Uterus (tissue), 4 donors: ENCODE measurements around the gene PEAK1. TPM values are rescaled to one million over a fixed set of nuclear protein-coding genes. Genes with fewer than 3 reads are reported as not detected.

Source experiments
- DNase-seq, 2 donors: peaks; one replicate each; pipeline ENCODE4 v3.0.0-alpha.2; 2019 to 2020
- H3K27ac ChIP-seq, 2 donors: fragments of 200-600 bp; sonication (generic); 1 replicate in 1 of 2; 2 replicates in 1 of 2; pipeline ENCODE4 v1.5.1; 2016 to 2018
- H3K27me3 ChIP-seq, 2 donors: fragments of 200-600 bp; sonication (generic); one replicate each; pipeline ENCODE4 v1.5.1; 2018 to 2019; ENCODE audit warnings: control low read depth in 1 of 2
- H3K36me3 ChIP-seq, 2 donors: fragments of 200-600 bp; sonication (generic); one replicate each; pipeline ENCODE4 v1.5.1; 2019; ENCODE audit warnings: control low read depth in 1 of 2
- H3K4me1 ChIP-seq, 2 donors: fragments of 200-600 bp; sonication (generic); one replicate each; pipeline ENCODE4 v1.5.1; 2018 to 2019; ENCODE audit warnings: control low read depth in 1 of 2
- H3K4me3 ChIP-seq, 2 donors: fragments of 200-600 bp; sonication (generic); 1 replicate in 1 of 2; 2 replicates in 1 of 2; pipeline ENCODE4 v1.5.1; 2018 to 2019; ENCODE audit warnings: mild to moderate bottlenecking in 1 of 2
- H3K9me3 ChIP-seq, 2 donors: fragments of 200-600 bp; sonication (generic); one replicate each; pipeline ENCODE4 v1.5.1; 2019; ENCODE audit warnings: control low read depth in 1 of 2
- POLR2A ChIP-seq, 2 donors: fragments of 450-650 bp; IDR thresholded peaks; one replicate each; pipeline ENCODE4 v1.6.1; 2016; ENCODE audit warnings: antibody characterized with exemption in 2 of 2, mild to moderate bottlenecking in 1 of 2, moderate library complexity in 1 of 2
- intact Hi-C: fragments of 100-400 bp; cut with DNase I; formaldehyde crosslinking; loops from one replicate; pipeline ENCODE4 v1.15.1; 2023; ENCODE audit warnings: low total_unique reads
- total RNA-seq, 4 donors: library from RNA; depleted of rRNA in 3 of 4; stranded (reverse); fragments of >200 nt in 3 of 4; gene quantifications; one replicate each; pipeline versions ENCODE4 v1.1.0 to v1.2.4, GENCODE V29; 2014 to 2023
- TF ChIP-seq, protein P1 (sequence below), 4 experiments: fragments of 200-600 bp in 2 of 4; fragments of 450-650 bp in 2 of 4; sonication (generic) in 2 of 4; IDR thresholded peaks; one replicate each; pipeline ENCODE4 v1.5.1; 2016 to 2019; ENCODE audit warnings: antibody characterized with exemption in 4 of 4, mild to moderate bottlenecking in 2 of 4, moderate library complexity in 1 of 4
- donor health status: DM: yes; HTN: yes; CAD: no.

Gene PEAK1
- total RNA-seq, 4 donors from 2014 or later, result 14.4 to 87.3 (median 43.5) TPM

GRCh38 chr15:77296773-77297337 lies 123.0 kb downstream of the PEAK1 start:
- intact Hi-C loops, result no loop called here
- H3K27ac ChIP-seq, result no peak overlapping the region
- no peak for TF ChIP-seq POLR2A (IDR thresholded peaks at IDR 0.05)
- TF ChIP-seq, protein P1, sequence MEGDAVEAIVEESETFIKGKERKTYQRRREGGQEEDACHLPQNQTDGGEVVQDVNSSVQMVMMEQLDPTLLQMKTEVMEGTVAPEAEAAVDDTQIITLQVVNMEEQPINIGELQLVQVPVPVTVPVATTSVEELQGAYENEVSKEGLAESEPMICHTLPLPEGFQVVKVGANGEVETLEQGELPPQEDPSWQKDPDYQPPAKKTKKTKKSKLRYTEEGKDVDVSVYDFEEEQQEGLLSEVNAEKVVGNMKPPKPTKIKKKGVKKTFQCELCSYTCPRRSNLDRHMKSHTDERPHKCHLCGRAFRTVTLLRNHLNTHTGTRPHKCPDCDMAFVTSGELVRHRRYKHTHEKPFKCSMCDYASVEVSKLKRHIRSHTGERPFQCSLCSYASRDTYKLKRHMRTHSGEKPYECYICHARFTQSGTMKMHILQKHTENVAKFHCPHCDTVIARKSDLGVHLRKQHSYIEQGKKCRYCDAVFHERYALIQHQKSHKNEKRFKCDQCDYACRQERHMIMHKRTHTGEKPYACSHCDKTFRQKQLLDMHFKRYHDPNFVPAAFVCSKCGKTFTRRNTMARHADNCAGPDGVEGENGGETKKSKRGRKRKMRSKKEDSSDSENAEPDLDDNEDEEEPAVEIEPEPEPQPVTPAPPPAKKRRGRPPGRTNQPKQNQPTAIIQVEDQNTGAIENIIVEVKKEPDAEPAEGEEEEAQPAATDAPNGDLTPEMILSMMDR (IDR thresholded peaks at IDR 0.05), result no peak
- H3K36me3 ChIP-seq, result no peaks in the 10 kb centered on the region
- no peaks in the 10 kb centered on the region for H3K4me1 ChIP-seq
- no peaks in the 10 kb centered on the region for H3K27me3 ChIP-seq
- H3K4me3 ChIP-seq, result no peak overlapping the region
- DNase-seq, result no peak
- no peaks in the 10 kb centered on the region for H3K9me3 ChIP-seq

DNA sequence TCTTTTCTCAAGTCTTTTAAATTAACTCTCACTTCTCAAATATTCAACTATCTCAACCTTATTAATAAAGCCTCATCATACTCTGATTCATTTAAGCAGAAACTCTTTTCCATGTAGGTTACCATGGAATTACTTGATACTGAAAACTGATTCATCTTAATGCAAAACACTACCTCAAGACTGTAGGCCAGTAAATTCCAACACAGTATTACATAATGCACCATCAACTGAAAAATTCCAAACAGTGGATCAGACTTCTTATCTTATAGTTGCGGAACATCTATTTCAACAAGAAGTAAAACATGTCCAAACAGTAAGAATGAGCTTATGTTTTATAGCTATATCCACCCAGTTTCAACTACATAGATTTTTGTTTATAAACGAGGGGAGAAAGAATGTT lies 124.5 kb downstream of the PEAK1 start:
- intact Hi-C loops, result no loop called here
- Histone ChIP-seq H3K4me1 (no peaks in the 10 kb centered on the region), H3K4me3 (no peak overlapping the region), H3K27me3 (no peaks in the 10 kb centered on the region), H3K27ac (no peak overlapping the region), H3K36me3 (no peaks in the 10 kb centered on the region), H3K9me3 (no peaks in the 10 kb centered on the region)
- DNase-seq, result no peak
- TF ChIP-seq, protein P1 (IDR thresholded peaks at IDR 0.05), result no peak
- no peak for TF ChIP-seq POLR2A (IDR thresholded peaks at IDR 0.05)

GRCh38 chr15:77292969-77293558 lies 126.8 kb downstream of the PEAK1 start:
- no peak for DNase-seq
- Histone ChIP-seq H3K27ac (no peak overlapping the region), H3K36me3 (no peaks in the 10 kb centered on the region), H3K9me3 (no peaks in the 10 kb centered on the region), H3K4me1 (no peaks in the 10 kb centered on the region), H3K4me3 (no peak overlapping the region), H3K27me3 (no peaks in the 10 kb centered on the region)
- no peak for TF ChIP-seq POLR2A (IDR thresholded peaks at IDR 0.05)
- TF ChIP-seq, protein P1 (IDR thresholded peaks at IDR 0.05), result no peak
- intact Hi-C loops, result no loop called here

GRCh38 chr15:77291107-77291506 lies 128.8 kb downstream of the PEAK1 start:
- no peak overlapping the region for H3K27ac ChIP-seq
- H3K4me1 ChIP-seq, result no peaks in the 10 kb centered on the region
- H3K4me3 ChIP-seq, result no peak overlapping the region
- H3K27me3 ChIP-seq, result no peaks in the 10 kb centered on the region
- no peaks in the 10 kb centered on the region for H3K9me3 ChIP-seq
- no peak for DNase-seq
- no peaks in the 10 kb centered on the region for H3K36me3 ChIP-seq
- TF ChIP-seq POLR2A (IDR thresholded peaks at IDR 0.05), result no peak
- intact Hi-C loops, result no loop called here

DNA sequence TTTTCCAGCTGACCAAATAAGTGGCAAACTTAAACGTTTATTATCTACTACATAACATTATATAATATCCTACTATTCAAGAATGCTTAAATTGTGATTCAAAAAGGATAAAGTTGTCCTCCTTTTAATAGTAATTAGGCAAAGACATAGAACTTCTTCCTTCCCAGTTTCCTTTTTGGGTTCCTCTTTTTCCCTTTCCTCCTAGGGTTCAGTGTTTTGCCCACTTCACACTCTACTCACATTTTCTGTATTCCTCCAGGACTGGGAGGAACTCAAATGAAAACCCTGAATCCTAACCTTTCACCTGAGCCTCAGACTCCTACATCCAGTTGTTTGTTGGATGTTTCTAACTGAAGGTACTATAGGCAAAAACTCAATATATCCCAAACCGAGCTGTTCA lies 132.5 kb downstream of the PEAK1 start:
- Histone ChIP-seq H3K36me3 (no peaks in the 10 kb centered on the region), H3K9me3 (no peaks in the 10 kb centered on the region), H3K4me1 (no peaks in the 10 kb centered on the region), H3K27ac (no peak overlapping the region), H3K27me3 (no peaks in the 10 kb centered on the region), H3K4me3 (no peak overlapping the region)
- DNase-seq, result no peak
- TF ChIP-seq POLR2A (IDR thresholded peaks at IDR 0.05), result no peak
- TF ChIP-seq, protein P1 (IDR thresholded peaks at IDR 0.05), result no peak
- intact Hi-C loops, result no loop called here
